Adipose tissue (tissue), 3 donors: Measurements from ENCODE around the gene MDN1. TPM values are rescaled to one million over a fixed set of nuclear protein-coding genes. Genes with fewer than 3 reads are reported as not detected.
A peak's percentile ranks its signal among the peaks of the same experiment; 100 is the strongest.
"Not testable (repeated sequence)": the region's sequence is repeated elsewhere in the genome, so short reads cannot be mapped to it uniquely, and the experiment has no call there.

Experiments
- H3K27ac ChIP-seq: one replicate; pipeline ENCODE4 v1.5.1; 2013; ENCODE audit warnings: low read depth, low read length
- WGBS, 3 donors: extraction: QIAGEN DNeasy Blood & Tissue Kit; methylation state at CpG; one replicate each; pipeline ENCODE4 v1.1.7; 2013; 5-methylcytosine and 5-hydroxymethylcytosine counted together
- polyA plus RNA-seq, 3 donors: library from polyadenylated mRNA; stranded (reverse); fragments of 200-250 nt; gene quantifications; one replicate each; pipeline ENCODE4 v1.2.3, GENCODE V29; 2013
- donor health status: healthy with polysubstance abuse.
- donor health status: Bipolar disorder and iron deficiency.
- donor health status: healthy.

Gene MDN1
- polyA plus RNA-seq, 3 donors = 5.8 to 13.7 (median 8.9) TPM

- H3K27ac ChIP-seq = no peak overlapping the region
- WGBS, 3 donors = 1 to 5% (median 1%) methylated on average over 18 of the region's 18 CpGs
These were observed 9.4 kb upstream of the MDN1 start for GRCh38 chr6:89828988-89829471.

- not testable (repeated sequence) for H3K27ac ChIP-seq
These were observed 8.9 kb upstream of the MDN1 start for GRCh38 chr6:89828475-89828987.

GRCh38 chr6:89826029-89826528, 6.5 kb upstream of the MDN1 start:
- WGBS, 3 donors = 75 to 81% (median 77%) methylated on average over 6 of the region's 6 CpGs
- no peak overlapping the region for H3K27ac ChIP-seq

More at GRCh38 chr6:89828475-89828987, 8.9 kb upstream of the MDN1 start:
- WGBS, 3 donors = 57 to 61% (median 60%) methylated on average over 12 to 13 of the region's 13 CpGs

- peak overlapping the region; percentile 46 for H3K27ac ChIP-seq
- 0 to 1% (median 0%) methylated on average over 14 of the region's 14 CpGs for WGBS, 3 donors
These were observed 638 bp downstream of the MDN1 start for GRCh38 chr6:89818977-89819335.

- WGBS, 3 donors = 68 to 74% (median 73%) methylated on average over 3 of the region's 3 CpGs
- H3K27ac ChIP-seq = no peak overlapping the region
These were observed 2.1 kb downstream of the MDN1 start for GRCh38 chr6:89817481-89817880.

GRCh38 chr6:89813422-89813821, 6.2 kb downstream of the MDN1 start:
- H3K27ac ChIP-seq = not testable (repeated sequence)
- 96 to 99% (median 97%) methylated on average over 3 of the region's 3 CpGs for WGBS, 3 donors

- H3K27ac ChIP-seq = no peak overlapping the region
- WGBS, 3 donors = 86 to 91% (median 89%) methylated on average over 3 of the region's 3 CpGs
These were observed 12.0 kb downstream of the MDN1 start for GRCh38 chr6:89807581-89807980.

GRCh38 chr6:89805814-89806371, 13.7 kb downstream of the MDN1 start:
- no peak overlapping the region for H3K27ac ChIP-seq
- 54 to 86% (median 79%) methylated on average over 6 of the region's 6 CpGs for WGBS, 3 donors

GRCh38 chr6:89803271-89803670, 16.3 kb downstream of the MDN1 start:
- WGBS, 3 donors = 94 to 96% (median 94%) methylated on average over 10 of the region's 10 CpGs
- no peak overlapping the region for H3K27ac ChIP-seq

- no peak overlapping the region for H3K27ac ChIP-seq
- 77 to 88% (median 77%) methylated on average over 2 of the region's 2 CpGs for WGBS, 3 donors
These were observed 19.8 kb downstream of the MDN1 start for GRCh38 chr6:89799756-89800155.

- H3K27ac ChIP-seq = no peak overlapping the region
- WGBS, 3 donors = 89 to 97% (median 96%) methylated on average over 8 of the region's 8 CpGs
These were observed 20.5 kb downstream of the MDN1 start for GRCh38 chr6:89799096-89799495.

- no peak overlapping the region for H3K27ac ChIP-seq
- 87 to 90% (median 88%) methylated on average over 7 of the region's 7 CpGs for WGBS, 3 donors
These were observed 22.3 kb downstream of the MDN1 start for GRCh38 chr6:89797317-89797716.

- no peak overlapping the region for H3K27ac ChIP-seq
- WGBS, 3 donors = 78 to 90% (median 78%) methylated on average over 6 of the region's 6 CpGs
These were observed 25.3 kb downstream of the MDN1 start for GRCh38 chr6:89794324-89794723.

- no peak overlapping the region for H3K27ac ChIP-seq
- 73 to 91% (median 90%) methylated on average over 3 of the region's 3 CpGs for WGBS, 3 donors
These were observed 26.0 kb downstream of the MDN1 start for GRCh38 chr6:89793586-89793985.

GRCh38 chr6:89792881-89793280, 26.7 kb downstream of the MDN1 start:
- no peak overlapping the region for H3K27ac ChIP-seq
- WGBS, 3 donors = 37 to 59% (median 58%) methylated on average over 2 of the region's 2 CpGs

GRCh38 chr6:89790403-89790802, 29.2 kb downstream of the MDN1 start:
- no peak overlapping the region for H3K27ac ChIP-seq
- whole genome bisulfite sequencing, 3 donors = 97 to 99% (median 97%) methylated on average over 2 of the region's 2 CpGs

GRCh38 chr6:89789980-89790379, 29.6 kb downstream of the MDN1 start:
- H3K27ac ChIP-seq = no peak overlapping the region
- WGBS, 3 donors = 96 to 100% (median 100%) methylated on average over 1 of the region's 1 CpG

GRCh38 chr6:89787660-89788328, 31.8 kb downstream of the MDN1 start:
- no peak overlapping the region for H3K27ac ChIP-seq
- 81 to 86% (median 86%) methylated on average over 7 of the region's 7 CpGs for WGBS, 3 donors

GRCh38 chr6:89786970-89787369, 32.6 kb downstream of the MDN1 start:
- WGBS, 3 donors = 68 to 97% (median 96%) methylated on average over 2 of the region's 2 CpGs

GRCh38 chr6:89784838-89785237, 34.8 kb downstream of the MDN1 start:
- no peak overlapping the region for H3K27ac ChIP-seq
- 56 to 97% (median 97%) methylated on average over 6 of the region's 6 CpGs for WGBS, 3 donors

More at GRCh38 chr6:89786970-89787369, 32.6 kb downstream of the MDN1 start:
- H3K27ac ChIP-seq = no peak overlapping the region
